SHP77 (cell line): ENCODE data around the gene UVRAG.
"Not testable (repeated sequence)": the region's sequence is repeated elsewhere in the genome, so short reads cannot be mapped to it uniquely, and the experiment has no call there.

Experiments
- DNase-seq, 2 experiments: peaks; one replicate each; lab custom pipeline; 2025; lab: John Stamatoyannopoulos, UW

UVRAG gene

GRCh38 chr11:75845324-75845723, 30.3 kb downstream of the UVRAG start:
- DNase-seq = no peak

DNA sequence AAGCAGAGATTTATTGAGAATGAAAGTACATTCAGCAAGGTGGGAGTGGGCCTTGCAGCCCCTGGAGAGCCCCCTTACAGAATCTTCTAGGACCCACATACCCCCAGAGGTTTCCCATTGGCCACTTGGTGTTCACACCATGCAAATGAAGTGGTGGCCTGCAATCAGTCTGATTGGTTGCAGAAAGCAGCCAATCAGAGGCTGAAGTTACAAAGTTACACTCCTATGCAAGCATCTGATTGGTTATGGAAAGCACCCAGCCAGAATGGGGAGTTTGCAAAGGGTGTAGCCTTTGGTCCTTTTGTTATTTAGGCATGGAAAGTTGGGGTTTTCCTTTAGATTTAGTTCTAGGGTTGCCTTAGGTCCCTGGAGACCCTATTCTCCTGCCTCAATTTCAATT, 34.9 kb downstream of the UVRAG start:
- no peak for DNase-seq

GRCh38 chr11:75850787-75851186, 35.8 kb downstream of the UVRAG start:
- DNase-seq = no peak

DNA sequence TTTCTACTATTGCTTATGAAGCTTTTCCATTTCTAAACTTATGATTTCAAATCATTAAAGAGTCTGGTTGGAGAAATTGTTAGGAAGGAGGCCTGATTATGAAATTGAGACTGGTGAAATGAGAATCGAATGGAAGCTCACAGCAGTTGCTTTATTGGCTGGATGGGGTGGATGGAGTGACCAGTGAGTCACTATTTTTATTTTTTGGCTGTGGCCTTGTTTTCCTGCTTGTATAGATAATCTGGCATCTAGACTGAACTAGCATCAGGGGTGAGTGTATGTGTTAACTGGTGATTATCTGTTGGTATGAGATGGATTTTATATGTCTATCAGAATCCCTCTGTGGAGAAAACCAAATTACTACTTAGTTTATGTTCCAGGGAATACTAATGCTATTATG, 36.2 kb downstream of the UVRAG start:
- no peak for DNase-seq

GRCh38 chr11:75852406-75853017, 37.5 kb downstream of the UVRAG start:
- no peak for DNase-seq

- DNase-seq = not testable (repeated sequence)
Observed at GRCh38 chr11:75853563-75853962, 38.6 kb downstream of the UVRAG start.

- DNase-seq = no peak
Observed at GRCh38 chr11:75853971-75854370, 39.0 kb downstream of the UVRAG start.

DNA sequence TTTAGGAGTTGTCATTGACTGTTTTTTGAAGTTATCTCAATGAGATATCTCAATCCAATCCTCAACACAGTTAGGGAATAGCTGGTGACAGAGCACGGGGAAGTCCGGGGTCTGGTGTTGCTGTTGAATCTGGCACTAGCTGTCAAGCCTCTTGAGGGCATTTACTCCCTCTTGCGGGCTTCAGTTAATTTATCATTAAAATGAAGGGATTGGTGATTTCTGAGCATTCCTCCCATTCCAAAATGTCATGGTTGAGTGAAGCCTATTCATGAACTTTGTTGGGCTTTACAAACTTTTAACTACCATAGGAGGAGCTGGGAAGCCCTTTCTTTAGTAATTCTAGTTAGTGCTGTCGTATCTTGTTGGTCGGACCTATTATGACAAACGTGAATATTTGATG, 40.2 kb downstream of the UVRAG start:
- no peak for DNase-seq

DNA sequence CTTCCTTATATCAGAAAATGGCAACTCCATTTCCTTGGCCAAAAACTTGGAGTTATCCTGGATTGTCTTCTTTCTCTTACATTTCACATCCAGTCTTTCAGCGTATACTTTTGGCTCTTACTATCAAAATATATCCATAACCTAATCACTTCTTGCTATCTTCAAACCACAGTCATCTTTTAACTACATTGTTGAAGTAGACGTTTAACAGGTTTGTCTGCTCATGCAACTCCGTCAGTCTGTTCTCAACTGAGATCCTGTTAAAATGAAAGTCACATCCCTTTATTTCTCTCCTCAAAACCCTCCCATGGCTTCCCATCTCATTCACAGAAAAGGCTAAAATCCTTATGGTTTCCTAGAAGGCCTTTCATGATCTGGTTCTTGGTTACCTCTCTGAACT, 41.9 kb downstream of the UVRAG start:
- DNase-seq = no peak

DNA sequence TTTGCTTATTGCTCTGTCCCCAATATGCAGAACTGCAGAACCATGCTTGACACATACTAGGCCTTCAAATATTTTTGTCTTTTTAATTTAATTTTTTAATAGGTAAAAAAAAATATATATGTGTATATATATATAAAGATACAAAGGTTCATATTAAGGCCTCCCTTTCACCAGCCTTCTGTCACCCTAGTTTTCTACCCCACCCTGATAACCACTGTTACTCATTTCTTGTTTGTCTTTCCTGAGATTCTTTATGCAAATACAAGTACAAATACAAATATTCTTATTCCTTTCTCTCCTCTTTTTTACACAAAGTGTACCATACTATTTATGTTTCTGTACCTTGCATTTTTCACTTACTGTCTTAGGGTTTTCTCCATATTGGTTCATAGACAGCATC, 43.0 kb downstream of the UVRAG start:
- DNase-seq = no peak

DNA sequence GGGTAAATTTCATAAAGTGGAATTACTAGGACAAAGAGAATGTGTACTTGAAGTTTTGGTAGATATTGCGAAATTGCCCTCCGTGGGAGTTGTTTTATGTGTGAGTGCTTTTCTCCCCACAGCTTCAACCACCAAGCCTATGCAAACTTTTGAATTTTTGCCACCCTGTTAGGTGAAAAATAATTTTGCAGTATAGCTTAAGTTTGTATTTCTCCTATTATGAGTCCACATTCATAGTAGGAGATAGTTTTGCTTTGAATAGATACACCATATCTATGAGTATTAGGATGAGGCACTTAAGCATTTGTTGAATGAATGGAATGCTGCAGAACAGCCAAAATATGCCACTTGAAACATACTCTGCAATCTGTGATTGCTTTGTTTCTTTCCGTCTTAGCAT, 43.6 kb downstream of the UVRAG start:
- no peak for DNase-seq

GRCh38 chr11:75859614-75860013, 44.6 kb downstream of the UVRAG start:
- no peak for DNase-seq

- no peak for DNase-seq
Observed at GRCh38 chr11:75862437-75862836, 47.4 kb downstream of the UVRAG start.

DNA sequence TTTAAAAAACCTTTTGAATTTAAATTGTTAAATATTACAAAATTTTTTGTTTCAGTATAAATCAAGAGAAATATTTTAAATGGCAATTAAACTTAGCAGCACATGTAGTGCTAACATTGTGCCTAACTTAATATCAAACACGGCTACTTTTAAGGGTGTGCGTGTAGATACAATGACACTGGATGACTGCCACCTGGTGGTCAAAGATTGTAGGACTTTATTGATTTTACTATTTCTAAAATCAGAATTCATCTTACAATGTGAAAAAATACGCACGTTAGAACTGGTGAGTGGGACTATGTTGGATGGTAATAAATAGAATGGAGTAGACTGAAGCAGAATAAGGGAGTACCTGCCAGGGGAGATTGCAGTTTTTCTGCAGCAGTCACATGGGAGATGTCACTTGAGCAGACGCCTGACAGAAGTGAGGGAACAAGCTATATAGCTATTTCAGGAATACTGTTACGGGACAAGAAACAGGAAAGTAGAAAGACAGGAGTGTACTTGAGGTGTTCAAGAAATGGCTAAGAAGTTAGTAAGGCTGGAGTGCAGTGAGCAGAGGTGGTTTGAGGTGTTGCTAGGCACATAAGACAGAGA, 52.9 kb downstream of the UVRAG start:
- peak; percentile 24 to 35 for DNase-seq

DNA sequence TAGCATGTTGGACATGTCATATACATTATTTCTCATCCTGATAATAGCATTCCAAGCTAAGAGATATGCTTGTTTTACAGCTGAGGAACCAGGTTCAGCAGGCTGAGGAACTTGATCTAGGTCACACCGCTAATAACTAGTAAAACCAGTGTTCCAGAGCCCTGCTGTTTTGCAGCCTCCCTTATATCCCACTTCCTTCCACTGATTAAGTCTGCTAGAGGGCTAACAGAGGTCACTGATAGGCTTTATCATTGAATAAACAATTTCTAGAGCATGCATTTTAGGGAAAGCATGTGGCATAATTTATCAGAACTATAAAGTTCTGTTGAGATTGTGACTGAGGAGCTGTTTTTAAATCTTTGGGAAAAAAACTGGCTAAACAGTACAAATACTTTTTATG, 54.0 kb downstream of the UVRAG start:
- no peak for DNase-seq

GRCh38 chr11:75869661-75870455, 54.8 kb downstream of the UVRAG start:
- DNase-seq = no peak

DNA sequence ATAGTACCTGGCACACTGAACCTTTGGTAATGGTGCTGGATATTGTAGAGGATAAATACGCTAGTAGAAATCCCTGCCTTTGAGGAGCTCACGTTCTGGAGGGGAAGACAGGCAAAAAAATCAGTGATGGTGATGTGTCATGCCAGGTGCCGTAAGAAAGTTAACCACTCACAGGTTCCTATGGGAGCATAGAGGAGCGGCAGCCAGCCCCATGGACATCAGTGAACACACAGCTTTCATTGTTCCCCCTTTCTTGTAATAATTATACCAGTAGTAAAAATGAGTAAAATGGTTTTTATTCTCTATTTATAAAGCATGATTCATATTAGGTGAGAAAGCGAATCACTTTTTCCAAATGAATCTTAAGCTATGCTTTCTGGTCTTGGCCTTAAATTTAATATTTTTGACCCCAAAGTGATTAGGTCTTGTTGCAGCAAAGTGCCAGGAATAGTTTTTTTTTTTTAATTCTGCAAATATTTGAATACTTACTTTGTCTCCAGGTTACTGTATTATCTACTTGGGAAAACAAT, 57.9 kb downstream of the UVRAG start:
- DNase-seq = no peak

- DNase-seq = no peak
Observed at GRCh38 chr11:75873417-75874221, 58.6 kb downstream of the UVRAG start.

DNA sequence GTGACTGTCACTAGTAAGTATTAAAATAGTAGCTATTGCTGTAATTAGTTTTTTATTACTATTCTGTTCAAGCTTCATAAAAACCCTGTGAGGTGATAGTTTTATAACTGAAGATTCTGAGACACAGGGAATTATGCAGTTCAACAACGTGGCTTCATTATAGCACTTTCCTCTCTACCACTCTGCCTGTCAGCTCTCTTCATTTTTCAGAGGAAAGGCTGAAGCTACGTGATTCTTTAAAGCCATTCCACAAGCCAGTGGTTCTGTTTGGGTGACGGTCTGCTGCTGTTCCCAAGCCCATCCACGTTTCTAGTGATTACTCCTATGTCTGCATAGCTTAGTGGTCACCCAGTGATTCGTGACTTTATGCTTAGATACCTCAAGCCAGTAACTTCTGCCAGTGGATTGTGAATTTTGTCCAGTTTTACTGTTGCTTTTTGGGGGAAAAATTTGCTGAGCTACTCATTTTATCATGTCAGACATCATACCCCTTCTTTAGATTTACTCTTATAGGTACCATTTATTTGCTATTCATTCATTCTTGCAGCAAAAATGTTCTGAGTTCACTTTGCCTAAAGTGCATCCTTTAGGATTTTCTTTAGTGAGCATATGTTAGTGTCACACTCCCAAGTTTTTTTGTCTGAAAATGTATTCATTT, 59.8 kb downstream of the UVRAG start:
- DNase-seq = no peak

- DNase-seq = not testable (repeated sequence)
Observed at GRCh38 chr11:75877327-75877726, 62.3 kb downstream of the UVRAG start.

- not testable (repeated sequence) for DNase-seq
Observed at GRCh38 chr11:75877931-75878330, 62.9 kb downstream of the UVRAG start.

DNA sequence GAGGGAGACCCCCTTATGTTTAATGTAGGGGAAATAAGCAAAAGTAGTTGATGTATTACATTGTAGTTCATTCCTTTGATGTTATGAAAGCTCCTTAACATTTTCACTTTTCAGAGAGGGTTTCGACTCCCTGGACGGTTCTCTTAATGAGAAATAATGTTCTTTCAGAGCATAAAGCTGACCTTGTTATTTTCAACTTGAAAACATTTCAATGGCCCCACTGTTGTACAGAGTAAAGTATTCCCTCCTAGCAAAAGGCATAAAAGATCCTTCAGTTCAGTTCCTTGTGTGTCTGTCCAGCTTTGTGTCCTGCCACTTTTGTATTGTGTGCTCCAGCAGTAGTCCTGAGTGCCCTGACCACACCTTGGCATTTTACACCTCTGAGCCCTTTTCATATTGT, 63.9 kb downstream of the UVRAG start:
- DNase-seq = no peak
